GM20431 (cell line): ENCODE measurements around the gene RAPGEF2.
"Not testable (repeated sequence)": the region's sequence is repeated elsewhere in the genome, so short reads cannot be mapped to it uniquely, and the experiment has no call there.

Source experiments
- in situ Hi-C: fragments of 300-500 bp; cut with MseI, MboI; formaldehyde crosslinking; loops from one replicate; pipeline ENCODE4 v1.15.0; 2020; ENCODE audit warnings: low sequenced_read_pairs; ENCODE audit not compliant: unreplicated experiment

The RAPGEF2 gene

DNA sequence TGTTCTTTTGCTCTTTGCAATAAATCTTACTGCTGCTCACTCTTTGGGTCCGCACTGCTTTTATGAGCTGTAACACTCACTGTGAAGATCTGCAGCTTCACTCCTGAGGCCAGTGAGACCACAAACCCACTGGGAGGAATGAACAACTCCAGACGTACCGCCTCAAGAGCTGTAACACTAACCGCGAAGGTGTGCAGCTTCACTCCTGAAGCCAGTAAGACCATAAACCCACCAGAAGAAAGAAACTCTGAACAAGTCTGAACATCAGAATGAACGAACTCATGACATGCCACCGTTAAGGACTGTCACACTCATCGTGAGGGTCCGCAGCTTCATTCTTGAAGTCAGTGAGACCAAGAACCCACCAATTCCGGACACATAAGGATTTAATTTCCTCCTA lies 276.2 kb downstream of the RAPGEF2 start:
- in situ Hi-C loops, result not testable (repeated sequence)

DNA sequence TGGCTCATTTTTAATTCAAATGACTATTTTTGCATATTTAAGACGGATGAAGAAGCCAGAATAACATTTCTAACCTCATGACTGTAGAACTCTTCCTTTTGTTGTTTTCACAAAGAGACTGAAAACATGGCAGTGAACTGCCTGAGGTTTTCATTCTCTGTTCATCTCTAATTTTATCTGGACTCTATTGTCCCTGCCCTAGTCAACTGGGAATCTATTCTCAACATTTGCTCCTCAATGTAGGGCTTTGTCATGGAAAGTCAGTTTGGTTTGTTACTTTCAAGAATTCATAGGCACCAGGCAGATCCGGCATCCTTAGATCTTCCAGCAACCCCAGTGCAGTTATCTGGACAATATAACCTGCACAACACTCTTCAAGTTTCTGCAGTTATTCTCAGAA lies 277.0 kb downstream of the RAPGEF2 start:
- in situ Hi-C loops, result no loop called here

DNA sequence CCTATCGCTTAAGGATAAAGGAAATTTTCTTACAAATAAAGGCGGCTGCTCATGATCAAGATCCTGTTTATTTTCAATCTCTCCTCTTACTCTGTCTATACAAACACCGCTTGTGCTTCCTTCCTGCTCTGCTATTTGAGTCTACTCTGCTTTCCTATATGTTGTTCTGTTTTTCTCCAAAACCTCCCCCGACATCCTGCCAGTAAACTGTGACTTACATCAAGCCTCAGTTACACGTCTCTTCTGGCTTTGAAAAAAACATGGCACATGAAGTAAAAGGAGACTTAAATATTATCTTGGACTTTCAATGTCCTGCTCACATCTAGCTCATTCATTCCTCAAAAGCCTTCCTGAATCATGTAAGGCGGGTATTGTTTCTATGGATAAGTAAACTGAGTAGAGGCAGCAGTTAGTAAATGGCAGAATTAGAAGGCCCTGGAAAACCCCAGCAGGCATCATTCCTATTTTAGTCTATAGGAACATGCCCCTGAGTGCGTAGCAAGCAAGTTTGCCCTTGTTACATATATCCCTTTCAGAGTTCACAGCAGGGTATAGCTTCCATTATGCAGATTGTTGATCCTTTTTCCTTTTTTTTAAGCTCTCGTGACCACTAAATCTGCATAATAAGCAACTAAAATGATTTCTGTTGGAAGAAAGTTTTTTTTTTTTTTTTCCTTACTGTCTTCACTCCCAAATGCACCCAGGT lies 280.1 kb downstream of the RAPGEF2 start:
- in situ Hi-C loops, result no loop called here

DNA sequence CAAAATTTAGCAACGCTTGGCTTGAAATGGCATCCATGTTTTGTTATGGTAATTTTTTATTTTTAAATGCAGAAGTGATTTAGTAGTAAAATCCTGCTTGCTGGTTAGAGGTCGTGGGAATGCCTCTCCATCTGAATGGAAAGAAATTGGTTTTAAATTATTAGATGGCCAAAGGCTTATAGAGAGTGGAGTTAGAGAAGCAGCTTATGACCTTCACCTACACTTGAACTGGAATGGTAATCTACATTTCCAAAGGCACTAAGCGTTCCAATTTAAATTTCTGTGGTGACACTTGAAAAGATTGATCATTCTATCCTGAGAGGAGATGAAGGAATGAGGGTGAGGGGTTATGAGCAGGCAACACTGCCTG lies 280.7 kb downstream of the RAPGEF2 start:
- in situ Hi-C loops, result no loop called here

DNA sequence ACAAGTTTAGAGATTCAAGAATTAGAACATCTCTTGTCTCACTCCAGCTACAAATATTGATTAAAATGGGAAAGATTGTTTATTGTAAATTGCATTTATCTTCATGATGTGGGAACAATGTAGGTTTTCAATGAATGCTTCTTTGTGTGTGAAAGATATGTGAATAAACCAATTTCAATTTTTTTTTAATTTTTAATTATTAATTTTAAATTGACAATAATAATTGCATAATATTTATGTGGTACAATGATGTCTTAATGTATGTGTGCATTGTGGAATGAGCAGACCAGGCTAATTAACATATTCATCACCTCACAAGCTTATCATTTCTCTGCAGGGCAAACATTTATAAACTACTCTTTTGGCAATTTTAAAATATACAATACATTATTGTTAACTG lies 281.1 kb downstream of the RAPGEF2 start:
- in situ Hi-C loops, result no loop called here

DNA sequence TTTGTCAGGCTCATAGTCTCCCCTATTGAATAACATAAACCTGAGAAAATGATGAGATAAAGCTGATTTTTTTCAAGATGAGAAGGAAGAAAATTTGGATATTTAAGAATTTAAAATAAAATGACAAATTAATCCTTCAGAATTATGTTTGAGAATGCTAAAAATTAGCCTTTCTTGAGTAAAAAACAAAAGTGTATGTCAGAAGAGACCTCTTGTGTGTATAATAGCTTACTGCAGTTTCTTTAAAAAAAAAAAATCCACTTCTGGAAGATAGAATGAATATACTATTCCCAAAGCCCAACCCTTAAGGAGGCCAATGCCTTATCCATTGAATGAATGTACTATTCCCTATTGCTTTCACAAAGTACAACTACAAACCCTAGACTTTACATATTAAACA lies 281.8 kb downstream of the RAPGEF2 start:
- in situ Hi-C loops, result no loop called here

DNA sequence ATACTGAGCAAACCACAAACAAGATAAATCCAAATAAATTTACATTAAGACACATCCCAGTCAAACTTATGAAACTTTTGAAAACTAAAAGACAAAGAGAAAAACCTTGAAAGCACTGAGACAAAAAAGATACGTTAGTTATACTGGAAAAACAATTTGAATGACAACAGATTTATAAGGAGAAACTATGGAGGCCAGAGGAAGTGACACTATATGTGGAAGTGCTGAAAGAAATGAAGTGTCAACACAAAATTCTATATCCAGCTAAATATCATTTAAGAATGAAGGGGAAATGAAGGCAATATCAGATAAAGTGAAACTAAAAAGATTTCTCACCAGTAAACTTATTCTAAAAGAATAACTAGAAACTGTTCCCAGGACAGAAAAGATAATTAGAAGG lies 283.7 kb downstream of the RAPGEF2 start:
- in situ Hi-C loops, result no loop called here

DNA sequence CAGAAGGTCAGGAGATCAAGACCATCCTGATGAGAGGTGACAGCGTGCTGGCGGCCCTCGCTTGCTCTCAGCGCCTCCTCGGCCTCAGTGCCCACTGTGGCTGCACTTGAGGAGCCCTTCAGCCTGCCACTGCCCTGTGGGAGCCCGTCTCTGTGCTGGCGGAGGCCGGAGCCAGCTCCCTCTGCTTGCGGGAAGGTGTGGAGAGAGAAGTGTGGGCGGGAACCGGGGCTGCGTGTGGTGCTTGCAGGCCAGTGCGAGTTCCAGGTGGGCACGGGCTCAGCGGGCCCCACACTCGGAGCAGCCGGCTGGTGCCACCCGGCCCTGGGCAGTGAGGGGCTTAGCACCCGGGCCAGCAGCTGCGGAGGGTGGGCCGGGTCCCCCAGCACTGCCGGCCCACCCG lies 286.9 kb downstream of the RAPGEF2 start:
- in situ Hi-C loops, result no loop called here

DNA sequence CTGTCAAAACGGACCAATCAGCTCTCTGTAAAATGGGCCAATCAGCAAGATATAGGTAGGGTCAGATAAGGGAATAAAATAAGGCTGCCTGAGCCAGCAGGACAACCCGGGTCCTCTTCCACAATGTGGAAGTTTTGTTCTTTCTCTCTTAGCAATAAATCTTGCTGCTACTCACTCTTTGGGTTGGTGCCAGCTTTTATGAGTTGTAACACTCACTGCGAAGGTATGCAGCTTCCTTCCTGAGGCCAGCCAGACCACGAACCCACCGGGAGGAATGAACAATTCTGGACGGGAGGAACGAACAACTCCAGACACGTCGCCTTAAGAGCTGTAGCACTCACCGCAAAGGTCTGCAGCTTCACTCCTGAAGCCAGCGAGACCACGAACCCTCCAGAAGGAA lies 287.8 kb downstream of the RAPGEF2 start:
- in situ Hi-C loops, result no loop called here

DNA sequence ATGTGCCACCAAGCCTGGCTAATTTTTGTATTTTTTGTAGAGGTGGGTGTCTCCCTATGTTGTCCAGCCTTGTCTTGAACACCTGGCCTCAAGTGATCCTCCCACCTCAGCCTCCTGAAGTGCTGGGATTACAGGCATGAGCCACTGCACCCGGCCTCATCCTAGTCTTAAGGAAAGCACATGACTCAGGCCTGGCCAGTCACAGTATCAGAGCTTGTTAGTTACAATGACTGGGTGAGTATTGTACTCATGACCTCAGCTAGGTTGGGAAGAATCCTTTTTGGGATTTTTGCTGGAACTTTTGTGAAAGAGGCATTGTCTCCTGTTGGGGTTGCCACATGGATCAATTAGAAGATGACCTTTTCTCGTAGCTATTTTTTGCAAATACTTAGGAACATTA lies 292.8 kb downstream of the RAPGEF2 start:
- in situ Hi-C loops, result no loop called here

DNA sequence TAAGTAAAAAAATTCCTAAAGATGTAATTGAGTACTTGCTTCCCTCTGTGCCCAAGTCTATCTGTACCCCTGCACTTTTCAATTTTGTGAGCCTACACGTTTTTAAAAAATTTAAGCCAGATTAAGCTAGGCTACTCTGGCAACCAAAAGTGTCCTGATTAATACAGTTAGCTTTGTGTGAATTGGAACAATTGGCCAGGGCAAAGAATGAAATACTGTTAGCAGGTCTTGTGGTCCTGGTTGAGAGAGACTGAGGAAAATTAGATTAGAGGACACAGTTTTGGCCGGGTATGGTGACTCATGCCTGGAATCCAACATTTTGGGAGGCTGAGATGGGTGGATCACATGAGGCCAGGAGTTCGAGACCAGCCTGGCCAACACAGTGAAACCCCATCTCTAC lies 293.3 kb downstream of the RAPGEF2 start:
- in situ Hi-C loops, result no loop called here

DNA sequence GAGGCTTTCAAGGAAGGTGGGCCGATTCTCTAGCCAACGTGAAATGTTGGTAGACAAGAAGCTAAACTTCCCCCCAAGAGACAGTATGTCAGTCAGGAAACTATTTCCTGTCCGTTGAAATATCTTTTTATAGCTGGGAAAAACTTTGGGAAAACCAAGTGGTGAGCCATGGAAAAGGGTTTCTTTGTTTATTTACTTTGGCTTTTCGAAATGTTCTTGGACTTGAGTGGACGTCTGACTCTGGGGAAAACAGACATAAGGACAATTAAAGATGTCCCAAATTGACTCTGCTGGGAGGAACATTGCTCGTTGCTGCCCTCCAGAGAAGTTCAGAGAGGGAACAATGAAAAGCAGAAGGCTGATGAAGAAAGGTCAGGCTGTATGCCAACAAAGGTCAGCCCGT lies 295.4 kb downstream of the RAPGEF2 start:
- in situ Hi-C loops, result no loop called here

DNA sequence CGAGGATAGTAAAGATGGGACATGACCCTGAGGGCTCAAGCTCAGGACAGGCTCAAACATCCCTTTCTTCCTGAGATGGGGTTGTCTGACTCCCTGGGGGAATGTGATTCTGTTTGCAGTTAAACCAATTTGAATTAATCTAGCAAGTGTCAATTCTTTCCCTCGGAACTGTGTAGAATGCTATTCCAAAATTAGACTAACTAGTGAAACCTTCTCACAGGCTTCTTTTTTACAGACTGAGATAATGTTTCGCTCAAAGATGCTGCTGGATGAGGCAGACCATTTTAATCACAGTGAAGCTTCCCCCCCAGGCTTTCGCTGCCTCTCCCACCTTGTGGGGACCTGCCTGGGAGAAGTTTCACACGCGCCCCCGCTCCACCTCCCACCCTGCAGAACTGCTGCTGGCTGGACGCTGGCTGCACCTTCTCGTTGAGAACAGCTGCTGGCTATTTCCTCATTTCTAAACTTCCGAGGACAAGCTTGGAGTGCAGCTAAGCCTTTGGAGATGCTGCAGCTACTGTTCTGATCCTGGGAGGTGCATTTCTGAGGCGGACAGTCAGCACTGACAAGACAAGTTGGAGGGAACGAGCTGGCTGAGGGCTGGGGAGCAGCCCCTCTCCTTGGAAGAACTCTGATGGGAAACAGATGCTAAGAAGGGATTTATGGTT lies 297.8 kb downstream of the RAPGEF2 start:
- in situ Hi-C loops, result no loop called here

DNA sequence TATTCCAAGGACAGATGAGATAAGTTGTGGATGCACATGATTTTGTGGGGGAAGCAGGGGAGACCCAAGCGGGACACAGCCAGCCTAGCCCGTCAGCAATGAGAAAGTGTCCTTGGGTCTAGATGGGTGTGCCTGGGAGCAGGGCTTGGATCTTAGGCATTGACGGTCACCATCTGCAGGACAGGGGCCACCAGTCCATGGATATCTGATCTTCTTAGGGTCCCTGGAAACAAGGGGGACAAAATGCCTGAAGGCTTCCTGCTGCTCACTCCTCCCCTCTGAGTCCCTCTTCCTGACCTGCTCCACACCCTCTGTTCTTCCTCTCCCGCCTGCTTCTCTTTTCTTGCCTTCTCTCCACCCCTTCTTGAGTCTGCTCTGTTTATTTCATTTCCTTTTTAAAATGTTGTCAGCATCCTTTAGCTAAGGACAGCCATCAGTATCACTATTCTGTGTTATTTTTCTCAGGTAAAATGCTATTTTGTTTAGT lies 298.4 kb downstream of the RAPGEF2 start:
- in situ Hi-C loops, result no loop called here

DNA sequence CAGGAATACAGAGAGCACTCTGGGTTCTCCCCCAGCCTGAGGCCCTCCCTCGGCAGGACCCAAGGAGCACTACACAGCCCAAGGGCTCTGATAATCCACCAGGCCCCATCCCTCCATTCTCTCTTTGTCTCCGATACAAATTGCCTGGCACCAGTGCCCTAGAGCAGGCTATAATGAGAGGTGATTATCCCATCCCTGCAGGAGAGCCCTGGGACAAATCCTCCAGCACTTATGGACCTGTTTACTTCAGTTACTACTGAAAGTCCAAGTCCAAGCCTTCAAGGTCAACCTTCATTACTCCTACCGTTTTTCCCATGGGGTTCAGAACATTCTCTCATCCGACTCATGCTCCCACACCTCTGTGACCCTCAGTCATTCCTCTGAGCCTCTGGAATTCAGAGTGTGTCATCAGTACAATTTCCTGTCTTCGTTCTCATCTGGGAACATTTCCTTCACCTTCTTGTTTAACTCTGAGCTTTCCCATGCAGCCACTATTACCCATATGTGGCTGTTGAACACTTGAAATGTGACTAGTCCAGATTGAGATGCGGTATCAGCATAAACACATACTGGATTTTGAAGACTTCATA lies 299.0 kb downstream of the RAPGEF2 start:
- in situ Hi-C loops, result no loop called here
